ENCODE data around the gene CEP170B.
"Not testable (repeated sequence)": the region's sequence is repeated elsewhere in the genome, so short reads cannot be mapped to it uniquely, and the experiment has no call there.

Gene CEP170B

GRCh38 chr14:104933746-104934733 lies 69.0 kb downstream of the CEP170B start:
- DNase-seq = no peak

- DNase-seq = no peak
Observed at GRCh38 chr14:104935026-104935650, 70.1 kb downstream of the CEP170B start.

GRCh38 chr14:104935955-104936354 lies 70.9 kb downstream of the CEP170B start:
- no peak for DNase-seq

GRCh38 chr14:104936361-104937155 lies 71.5 kb downstream of the CEP170B start:
- DNase-seq = no peak

GRCh38 chr14:104937161-104937560 lies 72.1 kb downstream of the CEP170B start:
- DNase-seq = no peak

GRCh38 chr14:104937694-104938365 lies 72.8 kb downstream of the CEP170B start:
- DNase-seq = no peak

GRCh38 chr14:104938436-104938835 lies 73.4 kb downstream of the CEP170B start:
- DNase-seq = no peak

GRCh38 chr14:104938960-104939359 lies 73.9 kb downstream of the CEP170B start:
- DNase-seq = no peak

- DNase-seq = no peak
Observed at GRCh38 chr14:104939666-104940410, 74.8 kb downstream of the CEP170B start.

GRCh38 chr14:104940526-104941150 lies 75.6 kb downstream of the CEP170B start:
- no peak for DNase-seq

- DNase-seq = no peak
Observed at GRCh38 chr14:104941508-104942365, 76.7 kb downstream of the CEP170B start.

GRCh38 chr14:104942586-104942985 lies 77.5 kb downstream of the CEP170B start:
- no peak for DNase-seq

GRCh38 chr14:104943216-104944015 lies 78.3 kb downstream of the CEP170B start:
- not testable (repeated sequence) for DNase-seq

- not testable (repeated sequence) for DNase-seq
Observed at GRCh38 chr14:104944016-104944308, 78.9 kb downstream of the CEP170B start.

GRCh38 chr14:104944436-104945205 lies 79.6 kb downstream of the CEP170B start:
- DNase-seq = not testable (repeated sequence)

- not testable (repeated sequence) for DNase-seq
Observed at GRCh38 chr14:104945266-104945665, 80.2 kb downstream of the CEP170B start.

Data from SHP77 treated with DMSO at 0.1 percent for 48 hours (cell line).